Heart left ventricle (tissue), 16 donors: Measurements from ENCODE around the gene TAC3. TPM values are rescaled to one million over a fixed set of nuclear protein-coding genes. Genes with fewer than 3 reads are reported as not detected.

Source experiments
- ATAC-seq, 4 donors: fragments of 200-7000 bp; cut with Tn5 transposase; one replicate each; pipeline ENCODE4 v1.9.1; 2020 to 2022; ENCODE audit warnings: moderate library complexity in 4 of 4, mild to moderate bottlenecking in 3 of 4, moderate number of reproducible peaks in 1 of 4
- DNase-seq, 5 donors: peaks; one replicate each; pipeline ENCODE4 v3.0.0-alpha.2; 2020
- H3K27ac ChIP-seq, 12 donors: fragments of 200-600 bp; sonication (generic) in 4 of 12; one replicate each; pipeline versions ENCODE4 v1.5.0 to v1.8.0; 2016 to 2022; ENCODE audit warnings: mild to moderate bottlenecking in 2 of 12
- H3K27me3 ChIP-seq, 9 donors: fragments of 200-600 bp; sonication (generic) in 2 of 9; one replicate each; pipeline versions ENCODE4 v1.5.1 to v1.8.0; 2016 to 2022; ENCODE audit warnings: mild to moderate bottlenecking in 3 of 9
- H3K36me3 ChIP-seq, 9 donors: fragments of 200-600 bp; sonication (generic) in 2 of 9; one replicate each; pipeline versions ENCODE4 v1.5.0 to v1.8.0; 2018 to 2022; ENCODE audit warnings: mild to moderate bottlenecking in 2 of 9
- H3K4me1 ChIP-seq, 12 donors: fragments of 200-600 bp; sonication (generic) in 4 of 12; one replicate each; pipeline versions ENCODE4 v1.5.0 to v1.8.0; 2016 to 2022; ENCODE audit warnings: mild to moderate bottlenecking in 3 of 12
- H3K4me3 ChIP-seq, 12 donors: fragments of 200-600 bp; sonication (generic) in 4 of 12; one replicate each; pipeline versions ENCODE4 v1.5.0 to v1.8.0; 2017 to 2022; ENCODE audit warnings: mild to moderate bottlenecking in 9 of 12, moderate library complexity in 4 of 12
- H3K9me3 ChIP-seq, 12 donors: fragments of 200-600 bp; sonication (generic) in 4 of 12; one replicate each; pipeline versions ENCODE4 v1.5.0 to v1.8.0; 2016 to 2022; ENCODE audit warnings: mild to moderate bottlenecking in 1 of 12
- POLR2A ChIP-seq, 2 donors: fragments of 450-650 bp; IDR thresholded peaks; one replicate each; pipeline ENCODE4 v1.6.1; 2017; ENCODE audit warnings: antibody characterized with exemption in 2 of 2, mild to moderate bottlenecking in 2 of 2, moderate library complexity in 2 of 2
- WGBS, 4 donors: extraction: QIAGEN DNeasy Blood & Tissue Kit in 2 of 4; methylation state at CpG; one replicate each; pipeline versions ENCODE4 v1.1.5 to v1.1.7; 2013 to 2018; 5-methylcytosine and 5-hydroxymethylcytosine counted together
- intact Hi-C, 10 donors: fragments of 100-400 bp; cut with DNase I; formaldehyde crosslinking; loops; one replicate each; pipeline versions ENCODE4 v1.11.1 to v1.14.2; 2022
- polyA plus RNA-seq, 2 donors: library from polyadenylated mRNA; stranded (reverse); fragments of 200-250 nt; gene quantifications; one replicate each; pipeline ENCODE4 v1.2.3, GENCODE V29; 2013
- total RNA-seq, 9 donors: library from RNA; depleted of rRNA in 2 of 9; stranded (reverse); fragments of >200 nt in 2 of 9; fragmentation: NEBNext Ultra II Directional in 3 of 9; extraction: Animal tissue kit (Norgen Biotek cat#: 25700) in 3 of 9; gene quantifications; one replicate each; pipeline versions ENCODE4 v1.1.0 to v1.2.4, GENCODE V29; 2016 to 2023
- TF ChIP-seq, protein P1 (sequence below), 12 donors: fragments of 200-600 bp; sonication (generic) in 4 of 12; IDR thresholded peaks; one replicate each; pipeline versions ENCODE4 v1.5.0 to v1.8.0; 2018 to 2022; ENCODE audit warnings: antibody characterized with exemption in 12 of 12, mild to moderate bottlenecking in 5 of 12
- donor health status: ischemic (EF 13 %, LVEDD 7.1; RV severe dilation, severe dysfunction).
- donor health status: healthy with polysubstance abuse.
- donor health status: DM: no; HTN: yes; CAD: no.
- donor health status: DM: no; HTN: no; CAD: no.
- donor health status: ischemic (EF 25% LVEDD 6.9; RV normal size, moderate dysfunction).
- donor health status: ischemic (EF 25% LVEDD 5.7; RV mildly dilated, moderate dysfunction).
- donor health status: healthy.
- donor health status: DM: yes; HTN: yes; CAD: no.
- donor health status: ischemic (EF 35%, LVEDD 5.7; RV mildly dilated, moderate dysfunction).
- donor health status: nonischemic (EF 11% LVEDD 7.7; RV severe dilation, severe dysfunction).
- donor health status: DM: yes; HTN: yes; CAD: no.
- donor health status: PGD.
- donor health status: ischemic (EF 29% LVEDD 5.4; RV normal size, mild dysfunction).
- donor health status: nonischemic (EF 23%, LVEDD 6.1; RV moderate dilation, normal function).

TAC3 gene
- total and polyA plus RNA-seq, 11 donors, result not detected

DNA sequence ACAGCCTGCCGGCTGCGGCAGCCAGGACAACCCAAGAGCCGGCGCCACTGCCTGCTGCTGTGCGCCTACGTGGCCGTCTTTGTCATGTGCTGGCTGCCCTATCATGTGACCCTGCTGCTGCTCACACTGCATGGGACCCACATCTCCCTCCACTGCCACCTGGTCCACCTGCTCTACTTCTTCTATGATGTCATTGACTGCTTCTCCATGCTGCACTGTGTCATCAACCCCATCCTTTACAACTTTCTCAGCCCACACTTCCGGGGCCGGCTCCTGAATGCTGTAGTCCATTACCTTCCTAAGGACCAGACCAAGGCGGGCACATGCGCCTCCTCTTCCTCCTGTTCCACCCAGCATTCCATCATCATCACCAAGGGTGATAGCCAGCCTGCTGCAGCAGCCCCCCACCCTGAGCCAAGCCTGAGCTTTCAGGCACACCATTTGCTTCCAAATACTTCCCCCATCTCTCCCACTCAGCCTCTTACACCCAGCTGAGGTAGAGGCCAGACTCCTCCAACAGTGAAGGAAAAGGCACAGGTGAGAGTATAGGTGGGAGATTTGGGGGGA is 20.3 kb downstream of the TAC3 start:
- H3K4me1 ChIP-seq, result peaks cover 0 to 33% (median 9%) of the 10 kb centered on the region in 12 donors
- H3K27ac ChIP-seq, result no peak overlapping the region
- H3K4me3 ChIP-seq, result no peak overlapping the region
- no peaks in the 10 kb centered on the region for H3K9me3 ChIP-seq
- ATAC-seq (no peak), DNase-seq (peak in 1 of 5 donors; percentile 10)
- intact Hi-C loops, result no loop called here
- WGBS, 4 donors, result 92 to 98% (median 95%) methylated on average over 8 to 11 of the region's 11 CpGs
- H3K27me3 ChIP-seq, result no peaks in the 10 kb centered on the region
- H3K36me3 ChIP-seq, result peaks cover 0 to 34% (median 18%) of the 10 kb centered on the region in 9 donors
- TF ChIP-seq, protein P1, sequence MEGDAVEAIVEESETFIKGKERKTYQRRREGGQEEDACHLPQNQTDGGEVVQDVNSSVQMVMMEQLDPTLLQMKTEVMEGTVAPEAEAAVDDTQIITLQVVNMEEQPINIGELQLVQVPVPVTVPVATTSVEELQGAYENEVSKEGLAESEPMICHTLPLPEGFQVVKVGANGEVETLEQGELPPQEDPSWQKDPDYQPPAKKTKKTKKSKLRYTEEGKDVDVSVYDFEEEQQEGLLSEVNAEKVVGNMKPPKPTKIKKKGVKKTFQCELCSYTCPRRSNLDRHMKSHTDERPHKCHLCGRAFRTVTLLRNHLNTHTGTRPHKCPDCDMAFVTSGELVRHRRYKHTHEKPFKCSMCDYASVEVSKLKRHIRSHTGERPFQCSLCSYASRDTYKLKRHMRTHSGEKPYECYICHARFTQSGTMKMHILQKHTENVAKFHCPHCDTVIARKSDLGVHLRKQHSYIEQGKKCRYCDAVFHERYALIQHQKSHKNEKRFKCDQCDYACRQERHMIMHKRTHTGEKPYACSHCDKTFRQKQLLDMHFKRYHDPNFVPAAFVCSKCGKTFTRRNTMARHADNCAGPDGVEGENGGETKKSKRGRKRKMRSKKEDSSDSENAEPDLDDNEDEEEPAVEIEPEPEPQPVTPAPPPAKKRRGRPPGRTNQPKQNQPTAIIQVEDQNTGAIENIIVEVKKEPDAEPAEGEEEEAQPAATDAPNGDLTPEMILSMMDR (IDR thresholded peaks at IDR 0.05), result no peak
- no peak for TF ChIP-seq POLR2A (IDR thresholded peaks at IDR 0.05)

DNA sequence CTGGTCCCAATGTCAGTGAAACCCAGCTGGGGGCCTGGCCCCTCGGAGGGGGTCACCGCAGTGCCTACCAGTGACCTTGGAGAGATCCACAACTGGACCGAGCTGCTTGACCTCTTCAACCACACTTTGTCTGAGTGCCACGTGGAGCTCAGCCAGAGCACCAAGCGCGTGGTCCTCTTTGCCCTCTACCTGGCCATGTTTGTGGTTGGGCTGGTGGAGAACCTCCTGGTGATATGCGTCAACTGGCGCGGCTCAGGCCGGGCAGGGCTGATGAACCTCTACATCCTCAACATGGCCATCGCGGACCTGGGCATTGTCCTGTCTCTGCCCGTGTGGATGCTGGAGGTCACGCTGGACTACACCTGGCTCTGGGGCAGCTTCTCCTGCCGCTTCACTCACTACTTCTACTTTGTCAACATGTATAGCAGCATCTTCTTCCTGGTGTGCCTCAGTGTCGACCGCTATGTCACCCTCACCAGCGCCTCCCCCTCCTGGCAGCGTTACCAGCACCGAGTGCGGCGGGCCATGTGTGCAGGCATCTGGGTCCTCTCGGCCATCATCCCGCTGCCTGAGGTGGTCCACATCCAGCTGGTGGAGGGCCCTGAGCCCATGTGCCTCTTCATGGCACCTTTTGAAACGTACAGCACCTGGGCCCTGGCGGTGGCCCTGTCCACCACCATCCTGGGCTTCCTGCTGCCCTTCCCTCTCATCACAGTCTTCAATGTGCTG is 21.0 kb downstream of the TAC3 start:
- ATAC-seq, result no peak
- intact Hi-C loops, result no loop called here

DNA sequence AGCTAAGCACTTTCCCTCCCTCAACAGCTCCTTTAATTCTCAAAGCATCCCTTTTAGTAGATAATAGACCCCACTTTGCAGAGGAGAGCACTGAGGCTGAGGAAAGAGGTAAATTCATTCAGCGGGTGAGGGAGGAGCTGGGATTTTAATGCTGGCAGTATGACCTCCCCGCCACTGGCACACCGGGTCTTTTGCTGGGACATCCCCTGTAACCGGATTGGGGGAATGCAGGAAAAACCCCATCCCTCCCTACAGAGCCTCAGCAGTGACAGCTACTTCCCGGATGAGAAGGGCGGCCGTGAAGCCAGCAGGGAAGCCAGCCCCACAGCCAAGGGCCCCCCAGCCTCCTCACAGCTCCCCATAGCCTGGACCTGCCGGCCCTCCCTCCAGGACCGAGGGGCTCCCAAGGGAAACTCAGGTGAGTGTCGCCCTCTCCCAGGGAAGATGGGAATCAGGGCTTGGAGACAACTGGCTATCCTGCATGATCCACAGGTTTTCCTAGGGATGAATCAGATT is 22.0 kb downstream of the TAC3 start:
- H3K27ac ChIP-seq, result no peak overlapping the region
- peaks cover 0 to 17% (median 6%) of the 10 kb centered on the region in 9 donors for H3K36me3 ChIP-seq
- H3K4me1 ChIP-seq, result peaks cover 0 to 40% (median 13%) of the 10 kb centered on the region in 12 donors
- DNase-seq (no peak), ATAC-seq (no peak)
- 72 to 80% (median 77%) methylated on average over 10 of the region's 10 CpGs for WGBS, 4 donors
- H3K4me3 ChIP-seq, result no peak overlapping the region
- H3K9me3 ChIP-seq, result no peaks in the 10 kb centered on the region
- intact Hi-C loops, result no loop called here
- TF ChIP-seq, protein P1 (IDR thresholded peaks at IDR 0.05), result no peak
- no peak for TF ChIP-seq POLR2A (IDR thresholded peaks at IDR 0.05)
- no peaks in the 10 kb centered on the region for H3K27me3 ChIP-seq

More for the DNA sequence above, 21.0 kb downstream of the TAC3 start:
- WGBS, 4 donors, result 94 to 95% (median 95%) methylated on average over 23 to 26 of the region's 26 CpGs
- TF ChIP-seq, protein P1 (IDR thresholded peaks at IDR 0.05), result no peak
- no peak for TF ChIP-seq POLR2A (IDR thresholded peaks at IDR 0.05)
- Histone ChIP-seq H3K4me3 (no peak overlapping the region), H3K27ac (no peak overlapping the region), H3K27me3 (no peaks in the 10 kb centered on the region), H3K36me3 (peaks cover 0 to 27% (median 11%) of the 10 kb centered on the region in 9 donors), H3K4me1 (peaks cover 0 to 39% (median 13%) of the 10 kb centered on the region in 12 donors), H3K9me3 (no peaks in the 10 kb centered on the region)
- DNase-seq, result no peak

DNA sequence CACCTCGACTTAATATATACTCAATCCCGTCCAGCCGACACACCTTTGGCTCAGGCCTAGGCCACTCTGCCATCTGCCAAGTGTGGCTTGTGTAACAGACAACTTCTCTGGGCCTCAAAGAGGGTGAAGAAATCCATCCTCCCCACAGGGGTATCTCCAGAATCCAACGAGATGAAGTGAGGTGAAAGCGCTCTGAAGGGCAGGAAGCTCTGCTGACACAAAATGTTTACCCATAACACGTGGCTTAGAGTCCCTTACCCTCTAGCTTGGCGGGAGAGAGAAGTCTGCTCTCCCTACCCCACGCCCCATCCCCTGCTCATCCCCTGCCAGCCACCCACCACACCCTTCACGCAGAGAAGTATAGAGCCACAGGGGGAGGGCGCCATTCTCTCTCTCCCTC is 23.0 kb downstream of the TAC3 start:
- H3K9me3 ChIP-seq, result no peaks in the 10 kb centered on the region
- ATAC-seq (no peak), DNase-seq (no peak)
- no peak overlapping the region for H3K27ac ChIP-seq
- peaks cover 0 to 10% (median 0%) of the 10 kb centered on the region in 9 donors for H3K36me3 ChIP-seq
- intact Hi-C loops, result no loop called here
- WGBS, 4 donors, result 81 to 90% (median 83%) methylated on average over 10 of the region's 10 CpGs
- no peak overlapping the region for H3K4me3 ChIP-seq
- H3K27me3 ChIP-seq, result no peaks in the 10 kb centered on the region
- peaks cover 0 to 40% (median 19%) of the 10 kb centered on the region in 12 donors for H3K4me1 ChIP-seq
- TF ChIP-seq, protein P1 (IDR thresholded peaks at IDR 0.05), result no peak
- no peak for TF ChIP-seq POLR2A (IDR thresholded peaks at IDR 0.05)
